ENCODE data around the gene FAM163B.

FAM163B gene

GRCh38 chr9:133603135-133603927 is 5.9 kb downstream of the FAM163B start:
- Histone ChIP-seq H3K27ac (no peak overlapping the region), H3K4me3 (no peak overlapping the region)

- Histone ChIP-seq H3K27ac (no peak overlapping the region), H3K4me3 (no peak overlapping the region)
These were observed 6.9 kb downstream of the FAM163B start for GRCh38 chr9:133602277-133602676.

- Histone ChIP-seq H3K27ac (no peak overlapping the region), H3K4me3 (no peak overlapping the region)
These were observed 7.4 kb downstream of the FAM163B start for GRCh38 chr9:133601746-133602145.

- Histone ChIP-seq H3K27ac (no peak overlapping the region), H3K4me3 (no peak overlapping the region)
These were observed 8.4 kb downstream of the FAM163B start for GRCh38 chr9:133600739-133601138.

GRCh38 chr9:133599470-133600173 is 9.6 kb downstream of the FAM163B start:
- no peak overlapping the region for H3K4me3 ChIP-seq
- H3K27ac ChIP-seq, result no peak overlapping the region

- no peak overlapping the region for H3K27ac ChIP-seq
- no peak overlapping the region for H3K4me3 ChIP-seq
These were observed 10.2 kb downstream of the FAM163B start for GRCh38 chr9:133598978-133599377.

GRCh38 chr9:133597316-133597957 is 11.8 kb downstream of the FAM163B start:
- no peak overlapping the region for H3K27ac ChIP-seq
- no peak overlapping the region for H3K4me3 ChIP-seq

- H3K27ac ChIP-seq, result no peak overlapping the region
- no peak overlapping the region for H3K4me3 ChIP-seq
These were observed 13.3 kb downstream of the FAM163B start for GRCh38 chr9:133595910-133596309.

- Histone ChIP-seq H3K27ac (no peak overlapping the region), H3K4me3 (no peak overlapping the region)
These were observed 14.9 kb downstream of the FAM163B start for GRCh38 chr9:133594310-133594709.

- H3K27ac ChIP-seq, result no peak overlapping the region
- H3K4me3 ChIP-seq, result no peak overlapping the region
These were observed 15.5 kb downstream of the FAM163B start for GRCh38 chr9:133593587-133594253.

- H3K4me3 ChIP-seq, result no peak overlapping the region
- H3K27ac ChIP-seq, result no peak overlapping the region
These were observed 16.3 kb downstream of the FAM163B start for GRCh38 chr9:133592731-133593409.

GRCh38 chr9:133591985-133592384 is 17.2 kb downstream of the FAM163B start:
- Histone ChIP-seq H3K4me3 (no peak overlapping the region), H3K27ac (no peak overlapping the region)

GRCh38 chr9:133591116-133591910 is 17.9 kb downstream of the FAM163B start:
- no peak overlapping the region for H3K4me3 ChIP-seq
- H3K27ac ChIP-seq, result no peak overlapping the region

- Histone ChIP-seq H3K4me3 (no peak overlapping the region), H3K27ac (no peak overlapping the region)
These were observed 18.8 kb downstream of the FAM163B start for GRCh38 chr9:133590231-133590855.

GRCh38 chr9:133589454-133590227 is 19.5 kb downstream of the FAM163B start:
- Histone ChIP-seq H3K4me3 (no peak overlapping the region), H3K27ac (no peak overlapping the region)

GRCh38 chr9:133587466-133587865 is 21.7 kb downstream of the FAM163B start:
- H3K27ac ChIP-seq, result no peak overlapping the region
- no peak overlapping the region for H3K4me3 ChIP-seq

GRCh38 chr9:133587051-133587450 is 22.1 kb downstream of the FAM163B start:
- no peak overlapping the region for H3K4me3 ChIP-seq
- no peak overlapping the region for H3K27ac ChIP-seq
